BLaER1 (cell line): ENCODE measurements around the gene IRF6.
"Not testable (repeated sequence)": the region's sequence is repeated elsewhere in the genome, so short reads cannot be mapped to it uniquely, and the experiment has no call there.

Experiments
- H3K27ac ChIP-seq: shearing (Covaris generic); formaldehyde crosslinking; 2 replicates; pipeline ENCODE4 v1.8.1; 2022
- H3K27me3 ChIP-seq: shearing (Covaris generic); formaldehyde crosslinking; 2 replicates; pipeline ENCODE4 v1.8.1; 2022
- H3K36me3 ChIP-seq: shearing (Covaris generic); formaldehyde crosslinking; 2 replicates; pipeline ENCODE4 v1.8.1; 2022
- H3K4me1 ChIP-seq: shearing (Covaris generic); formaldehyde crosslinking; 2 replicates; pipeline ENCODE4 v1.8.1; 2022
- H3K4me2 ChIP-seq: shearing (Covaris generic); formaldehyde crosslinking; 2 replicates; pipeline ENCODE4 v1.8.1; 2022
- H3K4me3 ChIP-seq: shearing (Covaris generic); formaldehyde crosslinking; 2 replicates; pipeline ENCODE4 v1.8.1; 2022
- H3K9ac ChIP-seq: shearing (Covaris generic); formaldehyde crosslinking; 2 replicates; pipeline ENCODE4 v1.8.1; 2022
- H3K9me3 ChIP-seq: shearing (Covaris generic); formaldehyde crosslinking; 2 replicates; pipeline ENCODE4 v1.8.1; 2022
- H4K20me1 ChIP-seq: shearing (Covaris generic); formaldehyde crosslinking; 2 replicates; pipeline ENCODE4 v1.8.1; 2022
- Cebpa-rat ChIP-seq: shearing (Covaris generic); IDR thresholded peaks from 2 replicates; pipeline ENCODE4 v1.8.1; 2022

IRF6 gene

DNA sequence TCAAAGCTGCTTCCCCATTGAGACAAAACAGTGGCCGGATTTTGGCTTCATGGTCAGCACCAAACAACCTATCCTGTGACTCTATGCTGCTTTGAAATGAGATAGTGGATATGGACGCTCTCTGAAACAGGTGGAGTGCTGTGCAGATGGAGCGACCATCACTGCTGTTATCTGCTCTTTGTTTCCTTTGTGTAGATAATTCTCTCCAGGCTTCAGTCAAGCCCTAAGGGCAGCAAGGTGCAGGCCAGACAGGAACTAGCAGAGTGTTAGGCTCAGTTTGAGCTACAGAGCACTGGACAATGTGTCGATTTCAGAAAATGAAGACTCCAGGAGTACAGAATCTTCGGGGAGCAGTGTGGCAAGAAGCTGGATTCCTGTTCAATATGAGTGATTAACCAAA, 4.8 kb upstream of the IRF6 start:
- 0 out of 2 replicates have a peak, but pooled peaks cover 4% of the 10 kb centered on the region for H3K4me1 ChIP-seq
- H3K9ac ChIP-seq: no peak overlapping the region
- H4K20me1 ChIP-seq: no peaks in the 10 kb centered on the region
- no peaks in the 10 kb centered on the region for H3K36me3 ChIP-seq
- no peaks in the 10 kb centered on the region for H3K9me3 ChIP-seq
- no peak overlapping the region for H3K4me3 ChIP-seq
- no peak overlapping the region for H3K4me2 ChIP-seq
- no peak for TF ChIP-seq Cebpa-rat
- no peak overlapping the region for H3K27ac ChIP-seq
- H3K27me3 ChIP-seq: no peaks in the 10 kb centered on the region

DNA sequence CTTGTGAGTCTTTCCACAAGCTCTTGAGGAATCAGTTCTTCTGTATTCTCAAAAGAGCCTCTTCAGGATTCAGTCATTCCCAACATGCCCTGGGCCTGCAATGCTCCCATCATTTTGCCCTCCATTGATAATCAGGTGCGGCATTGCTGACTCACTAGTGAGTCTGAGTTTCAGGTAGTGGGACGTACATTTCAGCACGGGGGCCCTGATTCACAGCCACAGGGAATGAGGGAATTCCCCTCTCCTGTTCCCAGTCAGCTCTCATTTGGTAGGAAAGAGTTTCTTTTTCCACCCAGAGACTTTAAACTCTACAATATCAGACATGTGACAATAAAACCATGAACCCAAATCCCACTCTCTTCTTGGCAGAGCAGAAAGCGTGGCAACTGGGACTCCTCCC, 3.7 kb upstream of the IRF6 start:
- H3K4me1 ChIP-seq: 0 out of 2 replicates have a peak, but pooled peaks cover under 1% of the 10 kb centered on the region
- no peaks in the 10 kb centered on the region for H3K27me3 ChIP-seq
- no peak overlapping the region for H3K27ac ChIP-seq
- no peak for TF ChIP-seq Cebpa-rat
- no peak overlapping the region for H3K4me3 ChIP-seq
- no peak overlapping the region for H3K9ac ChIP-seq
- H4K20me1 ChIP-seq: no peaks in the 10 kb centered on the region
- no peaks in the 10 kb centered on the region for H3K9me3 ChIP-seq
- no peaks in the 10 kb centered on the region for H3K36me3 ChIP-seq
- H3K4me2 ChIP-seq: no peak overlapping the region

DNA sequence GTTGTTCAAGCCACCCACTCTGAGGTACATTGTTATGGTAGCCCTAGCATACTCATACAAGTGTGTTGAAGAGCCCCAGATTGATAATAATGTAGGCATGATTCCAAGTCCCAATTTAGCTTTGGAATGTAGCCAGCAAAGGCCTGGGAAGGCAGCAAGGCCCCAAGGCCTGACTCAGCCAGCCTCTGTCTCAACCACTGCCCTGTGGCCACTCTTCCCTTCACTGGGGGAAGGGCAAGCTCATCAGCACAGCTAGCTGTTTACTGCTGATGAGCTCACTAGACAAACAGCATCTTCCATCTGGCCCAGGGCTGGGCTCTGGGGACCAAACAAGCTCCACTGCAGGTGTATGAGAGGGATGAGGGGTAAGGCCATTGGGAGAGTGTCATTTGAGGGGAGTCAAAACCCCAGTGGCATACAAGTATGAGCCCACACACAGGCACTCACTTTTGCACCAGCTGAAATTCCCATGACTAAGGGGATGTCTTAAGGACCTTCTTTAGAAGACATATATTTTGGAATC, 2.2 kb upstream of the IRF6 start:
- Histone ChIP-seq H3K4me1 (no peaks in the 10 kb centered on the region), H3K9me3 (no peaks in the 10 kb centered on the region), H3K27ac (no peak overlapping the region), H3K4me2 (no peak overlapping the region), H4K20me1 (no peaks in the 10 kb centered on the region), H3K4me3 (no peak overlapping the region), H3K36me3 (no peaks in the 10 kb centered on the region), H3K9ac (no peak overlapping the region), H3K27me3 (no peaks in the 10 kb centered on the region)
- TF ChIP-seq Cebpa-rat: no peak

DNA sequence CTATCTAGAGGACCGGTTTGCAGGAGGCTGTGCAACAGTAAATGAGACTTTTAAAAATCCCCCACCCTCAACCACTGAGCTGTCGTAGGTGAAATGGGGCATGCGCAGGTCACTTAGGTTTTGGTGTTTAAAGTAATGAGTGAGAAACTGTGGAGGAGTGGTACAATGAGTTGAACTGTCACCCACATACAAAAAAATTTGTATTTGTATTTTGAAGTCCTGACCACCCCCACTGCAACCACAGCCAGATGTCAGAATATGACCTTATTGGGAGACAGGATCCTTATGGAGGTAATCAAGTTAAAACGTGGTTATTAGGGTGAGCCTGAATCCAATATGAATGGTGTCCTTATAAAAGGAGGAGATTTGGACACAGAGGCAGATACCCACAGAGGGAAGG, 1.6 kb upstream of the IRF6 start:
- no peak overlapping the region for H3K4me3 ChIP-seq
- no peak overlapping the region for H3K27ac ChIP-seq
- no peak for TF ChIP-seq Cebpa-rat
- H3K36me3 ChIP-seq: no peaks in the 10 kb centered on the region
- H4K20me1 ChIP-seq: no peaks in the 10 kb centered on the region
- no peak overlapping the region for H3K4me2 ChIP-seq
- no peak overlapping the region for H3K9ac ChIP-seq
- H3K9me3 ChIP-seq: no peaks in the 10 kb centered on the region
- H3K4me1 ChIP-seq: no peaks in the 10 kb centered on the region
- H3K27me3 ChIP-seq: no peaks in the 10 kb centered on the region

DNA sequence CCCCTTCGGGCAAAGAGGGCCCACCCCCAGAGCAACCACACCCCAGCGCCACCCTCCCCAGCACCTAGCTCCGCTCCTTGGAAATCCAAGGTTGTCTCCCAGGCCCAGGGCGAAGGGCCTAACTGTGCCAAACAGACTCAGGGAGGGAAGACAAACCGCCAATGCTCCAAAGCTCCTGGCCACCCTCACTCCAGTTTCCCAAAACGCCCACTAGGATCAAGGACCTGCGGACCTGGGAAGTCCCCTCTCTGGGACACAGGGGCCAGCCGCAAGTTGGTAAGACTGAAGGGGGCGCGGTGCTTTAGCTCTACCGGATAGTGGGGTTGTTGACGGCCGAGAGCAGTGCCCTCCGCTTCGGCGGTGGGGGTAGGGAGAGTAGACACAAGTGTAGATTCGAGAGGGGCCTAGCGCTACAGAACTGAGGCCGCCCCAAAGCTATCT, 581 bp downstream of the IRF6 start:
- TF ChIP-seq Cebpa-rat: no peak
- no peak overlapping the region for H3K9ac ChIP-seq
- no peaks in the 10 kb centered on the region for H3K4me1 ChIP-seq
- H3K27me3 ChIP-seq: no peaks in the 10 kb centered on the region
- no peak overlapping the region for H3K27ac ChIP-seq
- no peaks in the 10 kb centered on the region for H3K9me3 ChIP-seq
- no peak overlapping the region for H3K4me3 ChIP-seq
- no peak overlapping the region for H3K4me2 ChIP-seq
- no peaks in the 10 kb centered on the region for H3K36me3 ChIP-seq
- H4K20me1 ChIP-seq: no peaks in the 10 kb centered on the region

DNA sequence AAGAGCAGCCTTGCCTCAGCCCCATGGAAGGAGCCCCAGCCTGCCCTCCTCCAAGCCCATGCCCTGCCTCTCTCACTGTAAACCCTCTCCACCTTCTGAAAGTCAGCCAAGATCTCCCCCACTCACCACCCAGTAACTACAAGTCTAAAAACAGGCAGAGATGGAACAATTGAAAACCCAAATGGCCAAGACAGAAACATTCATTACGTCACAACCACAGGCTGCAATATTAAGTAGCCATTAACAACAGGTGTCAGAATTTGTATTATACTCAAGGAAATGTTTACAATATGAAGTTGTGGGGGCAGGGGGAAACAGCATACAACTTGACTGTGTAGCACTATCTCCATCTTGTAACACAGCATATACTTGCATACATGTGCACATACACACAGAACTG, 2.4 kb downstream of the IRF6 start:
- Histone ChIP-seq H3K4me1 (no peaks in the 10 kb centered on the region), H3K4me2 (no peak overlapping the region), H3K4me3 (no peak overlapping the region), H3K9ac (no peak overlapping the region), H3K27ac (no peak overlapping the region), H3K9me3 (no peaks in the 10 kb centered on the region), H3K36me3 (no peaks in the 10 kb centered on the region), H4K20me1 (no peaks in the 10 kb centered on the region), H3K27me3 (no peaks in the 10 kb centered on the region)
- no peak for TF ChIP-seq Cebpa-rat

DNA sequence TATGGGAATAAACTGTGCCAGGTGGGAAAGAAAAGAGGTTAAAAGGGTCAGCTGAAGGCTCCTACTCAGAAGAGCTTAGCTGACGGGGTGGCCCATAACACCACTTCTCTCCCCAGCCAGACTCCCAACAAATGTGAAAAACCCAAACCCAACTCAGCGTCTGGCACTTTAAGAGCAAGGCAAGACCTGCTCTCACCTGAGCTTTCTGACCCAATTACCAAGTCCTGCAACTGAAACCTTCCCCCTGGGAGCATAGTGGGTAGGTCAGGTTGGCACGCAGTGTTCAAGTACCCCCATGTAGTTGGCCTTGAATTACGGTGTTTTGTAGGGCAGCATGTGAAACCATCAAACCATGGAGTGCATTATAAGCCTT, 3.2 kb downstream of the IRF6 start:
- Histone ChIP-seq H3K4me1 (no peaks in the 10 kb centered on the region), H3K4me2 (no peak overlapping the region), H3K36me3 (no peaks in the 10 kb centered on the region), H3K4me3 (no peak overlapping the region), H3K9me3 (no peaks in the 10 kb centered on the region), H3K27ac (no peak overlapping the region), H3K27me3 (no peaks in the 10 kb centered on the region), H4K20me1 (no peaks in the 10 kb centered on the region), H3K9ac (no peak overlapping the region)
- no peak for TF ChIP-seq Cebpa-rat

DNA sequence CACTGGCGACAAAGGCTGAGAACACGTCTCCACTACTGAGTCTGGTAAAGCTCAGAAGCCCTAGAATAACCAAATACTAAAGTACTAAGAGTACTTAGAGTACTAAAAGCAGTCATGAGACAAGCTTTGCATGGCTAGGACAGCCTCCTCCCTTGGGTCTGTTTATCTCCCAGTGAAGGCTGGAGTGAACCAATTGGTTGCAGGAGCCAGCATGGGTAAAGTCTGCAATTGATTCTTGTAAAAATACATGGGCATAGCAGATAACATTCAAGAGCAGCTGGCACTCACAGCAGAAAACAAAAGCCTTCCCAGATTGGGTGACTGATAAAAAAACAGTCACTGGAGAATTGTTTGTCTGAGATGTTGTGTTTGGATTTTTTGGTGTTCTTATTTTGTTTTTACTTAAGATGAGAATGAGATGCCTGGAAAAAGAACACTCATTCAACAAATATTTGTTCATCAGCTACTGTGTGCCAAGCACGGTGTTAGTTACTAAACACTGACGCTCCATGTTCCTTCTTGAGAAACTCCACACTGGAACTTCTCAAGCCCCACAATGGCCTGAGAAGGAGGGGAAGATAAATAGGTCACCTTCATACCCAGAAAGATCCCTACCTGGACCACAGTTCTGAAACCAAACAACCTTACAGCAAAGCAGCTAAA, 3.7 kb downstream of the IRF6 start:
- no peak overlapping the region for H3K4me2 ChIP-seq
- H3K27ac ChIP-seq: no peak overlapping the region
- H3K4me1 ChIP-seq: no peaks in the 10 kb centered on the region
- H3K36me3 ChIP-seq: no peaks in the 10 kb centered on the region
- no peaks in the 10 kb centered on the region for H4K20me1 ChIP-seq
- TF ChIP-seq Cebpa-rat: no peak
- no peak overlapping the region for H3K9ac ChIP-seq
- H3K4me3 ChIP-seq: no peak overlapping the region
- H3K9me3 ChIP-seq: no peaks in the 10 kb centered on the region
- no peaks in the 10 kb centered on the region for H3K27me3 ChIP-seq

DNA sequence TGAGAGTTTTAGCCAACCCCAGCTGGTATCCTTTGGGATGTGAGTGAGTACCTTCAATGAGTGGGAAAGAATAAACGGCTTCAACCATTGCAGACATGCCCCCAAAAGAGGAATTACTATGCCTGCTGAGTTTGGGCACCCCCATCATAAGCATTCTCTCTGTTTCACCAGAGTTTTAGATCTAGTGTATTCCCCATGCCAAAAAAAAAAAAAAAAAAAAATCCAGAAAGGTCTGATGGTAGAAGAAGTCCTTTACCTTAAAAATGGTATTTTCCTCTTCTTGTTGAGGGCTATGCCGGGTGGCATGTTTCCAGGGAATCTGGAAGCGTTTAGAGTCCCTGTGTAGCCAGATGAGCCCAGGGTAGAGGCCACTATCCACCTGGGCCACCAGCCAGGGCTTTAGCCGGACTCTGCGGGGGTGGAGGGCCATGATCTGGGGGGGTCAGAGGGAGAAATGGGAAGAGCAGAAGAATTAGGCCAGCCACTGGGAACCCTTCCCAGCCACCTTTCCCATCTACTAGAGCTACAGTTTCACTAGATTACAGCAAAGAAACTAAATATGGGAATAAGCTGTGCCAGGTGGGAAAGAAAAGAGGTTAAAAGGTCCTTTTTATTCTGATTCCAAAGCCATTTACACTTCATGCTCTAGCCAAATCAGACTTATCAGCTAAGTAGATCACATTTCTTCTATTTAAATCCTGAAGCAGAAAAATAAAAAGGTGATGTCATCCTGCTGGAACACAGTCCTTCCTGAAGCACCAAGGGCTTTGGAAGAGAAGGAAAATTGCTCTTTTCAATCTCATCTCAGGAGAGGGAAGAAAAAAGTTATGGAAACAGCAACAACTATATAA, 4.7 kb downstream of the IRF6 start:
- no peaks in the 10 kb centered on the region for H3K9me3 ChIP-seq
- H3K4me3 ChIP-seq: no peak overlapping the region
- no peaks in the 10 kb centered on the region for H4K20me1 ChIP-seq
- H3K4me1 ChIP-seq: no peaks in the 10 kb centered on the region
- H3K9ac ChIP-seq: no peak overlapping the region
- no peaks in the 10 kb centered on the region for H3K36me3 ChIP-seq
- H3K4me2 ChIP-seq: no peak overlapping the region
- H3K27me3 ChIP-seq: no peaks in the 10 kb centered on the region
- no peak overlapping the region for H3K27ac ChIP-seq
- no peak for TF ChIP-seq Cebpa-rat

DNA sequence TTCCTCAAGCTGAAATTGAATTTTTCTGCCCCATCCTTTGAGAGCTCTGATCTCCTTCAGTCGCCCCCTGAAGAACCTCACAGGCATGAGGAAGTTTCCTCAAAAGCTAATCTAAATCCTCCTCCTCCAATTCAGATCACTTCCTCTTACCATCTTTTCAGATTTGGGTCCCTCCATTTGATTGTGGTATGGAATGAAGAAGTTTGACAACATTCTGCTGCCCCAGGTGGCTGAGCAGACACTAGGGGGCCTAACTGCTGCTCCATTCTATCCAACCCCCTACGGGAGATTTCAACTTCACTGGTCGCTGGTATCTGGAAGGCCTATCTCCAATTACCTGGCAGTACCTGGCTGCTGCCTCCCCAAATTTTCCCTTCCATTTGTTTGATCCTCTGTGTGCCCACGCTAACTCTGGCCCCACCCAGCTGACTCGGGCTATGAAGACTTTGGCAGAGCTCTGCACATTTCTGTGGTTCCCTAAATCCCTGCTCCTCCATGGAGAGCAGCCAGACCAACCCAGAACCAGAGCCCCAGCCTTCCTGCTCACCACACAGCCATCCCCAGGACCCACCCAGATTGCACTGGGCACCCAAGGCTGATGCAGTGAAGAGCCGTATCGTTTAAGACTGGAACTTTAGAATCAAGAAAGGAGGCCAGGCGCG, 7.8 kb downstream of the IRF6 start:
- Histone ChIP-seq H3K36me3 (no peaks in the 10 kb centered on the region), H3K4me2 (no peak overlapping the region), H3K27ac (no peak overlapping the region), H3K27me3 (no peaks in the 10 kb centered on the region), H4K20me1 (no peaks in the 10 kb centered on the region), H3K9ac (no peak overlapping the region), H3K9me3 (no peaks in the 10 kb centered on the region), H3K4me3 (no peak overlapping the region), H3K4me1 (no peaks in the 10 kb centered on the region)
- TF ChIP-seq Cebpa-rat: no peak

DNA sequence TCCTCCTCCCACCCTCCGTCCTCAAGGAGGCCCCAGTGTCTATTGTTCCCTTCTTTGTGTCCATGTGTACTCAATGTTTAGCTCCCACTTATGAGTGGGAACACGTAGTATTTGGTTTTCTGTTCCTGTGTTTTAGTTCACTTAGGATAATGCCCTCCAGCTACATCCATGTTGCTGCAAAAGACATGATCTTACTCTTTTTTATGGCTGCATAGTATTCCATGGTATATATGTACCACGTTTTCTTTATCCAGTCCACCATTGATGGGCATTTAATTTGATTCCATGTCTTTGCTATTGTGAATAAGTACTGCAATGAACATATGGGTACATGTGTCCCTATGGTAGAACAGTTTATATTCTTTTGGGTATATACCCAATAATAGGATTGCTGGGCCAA, 12.2 kb downstream of the IRF6 start:
- not testable (repeated sequence) for H4K20me1 ChIP-seq, H3K27ac ChIP-seq, H3K27me3 ChIP-seq, H3K4me3 ChIP-seq, H3K4me2 ChIP-seq, H3K4me1 ChIP-seq, H3K36me3 ChIP-seq, H3K9me3 ChIP-seq, H3K9ac ChIP-seq
